HepG2 (cell line): ENCODE data around the gene ATP13A3. TPM values are rescaled to one million over a fixed set of nuclear protein-coding genes. Genes with fewer than 3 reads are reported as not detected.

Experiments
- CENPT ChIP-seq: sonication (generic); formaldehyde crosslinking; IDR thresholded peaks from 2 replicates; pipeline ENCODE4 v1.8.0; 2022; ENCODE audit warnings: low read depth, mild to moderate bottlenecking, moderate library complexity, missing genetic modification reagents
- KAT8 ChIP-seq: IDR thresholded peaks from 2 replicates; pipeline ENCODE4 v1.6.1; 2016; ENCODE audit warnings: missing genetic modification reagents, missing compliant biosample characterization
- MIXL1 ChIP-seq: IDR thresholded peaks from 2 replicates; pipeline ENCODE4 v1.6.1; 2016
- NFKBIZ ChIP-seq: IDR thresholded peaks from 2 replicates; pipeline ENCODE4 v1.6.1; 2018; ENCODE audit warnings: missing genetic modification reagents, missing compliant biosample characterization
- PHF8 ChIP-seq: sonication (generic); formaldehyde crosslinking; IDR thresholded peaks from 2 replicates; pipeline ENCODE4 v1.5.0; 2020; ENCODE audit warnings: missing genetic modification reagents
- SAP130 ChIP-seq: IDR thresholded peaks from 2 replicates; pipeline ENCODE4 v1.6.1; 2016; ENCODE audit warnings: low read depth
- SRSF4 ChIP-seq: fragments of 200-400 bp; formaldehyde crosslinking; IDR thresholded peaks from one replicate; pipeline ENCODE4 v1.6.1; 2018; ENCODE audit warnings: mild to moderate bottlenecking, low read depth, low read length, moderate library complexity; ENCODE audit not compliant: poor library complexity, severe bottlenecking
- SSRP1 ChIP-seq: IDR thresholded peaks from 2 replicates; pipeline ENCODE4 v1.6.1; 2016; ENCODE audit warnings: control low read depth
- ZBTB42 ChIP-seq: sonication (generic); formaldehyde crosslinking; IDR thresholded peaks from 2 replicates; pipeline ENCODE4 v1.5.0; 2020; ENCODE audit warnings: mild to moderate bottlenecking, missing genetic modification reagents
- ZNF253 ChIP-seq: sonication (generic); formaldehyde crosslinking; IDR thresholded peaks from 2 replicates; pipeline ENCODE4 v1.8.0; 2022; ENCODE audit warnings: mild to moderate bottlenecking, missing genetic modification reagents, borderline replicate concordance
- ZNF773 ChIP-seq: sonication (generic); formaldehyde crosslinking; IDR thresholded peaks from 2 replicates; pipeline ENCODE4 v1.4.0; 2020; ENCODE audit warnings: missing genetic modification reagents, borderline replicate concordance
- polyA plus RNA-seq, 8 experiments: library from polyadenylated mRNA; depleted of rRNA in 3 of 8; stranded (reverse) in 7 of 8; unstranded in 1 of 8; fragments of >200 nt; fragmentation: Illumina TruSeq in 4 of 8; extraction: Trizol in 4 of 8; gene quantifications; 2 replicates each; pipeline versions ENCODE4 v1.2.1 to v1.2.3, GENCODE V29; 2011 to 2016; ENCODE audit warnings: low read depth in 4 of 8, missing spikeins in 1 of 8, mixed read lengths in 1 of 8; ENCODE audit not compliant: insufficient read depth in 1 of 8
- total RNA-seq, 5 experiments: library from RNA; depleted of rRNA; stranded (reverse); fragments of >200 nt; fragmentation: Illumina TruSeq; extraction: Trizol; gene quantifications; 2 replicates each; pipeline ENCODE4 v1.2.3, GENCODE V29; 2016; ENCODE audit warnings: low read depth in 1 of 5
- TF ChIP-seq, protein P1 (sequence below): sonication (generic); formaldehyde crosslinking; IDR thresholded peaks from 2 replicates; pipeline ENCODE4 v1.4.0; 2020; ENCODE audit warnings: missing genetic modification reagents
- TF ChIP-seq, protein P2 (sequence below): sonication (generic); formaldehyde crosslinking; IDR thresholded peaks from 2 replicates; pipeline ENCODE4 v1.5.1; 2020; ENCODE audit warnings: missing genetic modification reagents, mild to moderate bottlenecking, borderline replicate concordance
- TF ChIP-seq, protein P3 (sequence below): sonication (generic); formaldehyde crosslinking; IDR thresholded peaks from 2 replicates; pipeline ENCODE4 v1.5.0; 2020; ENCODE audit warnings: mild to moderate bottlenecking, missing genetic modification reagents
- TF ChIP-seq, protein P4 (sequence below): sonication (generic); formaldehyde crosslinking; IDR thresholded peaks from 2 replicates; pipeline ENCODE4 v1.5.1; 2020; ENCODE audit warnings: missing genetic modification reagents, mild to moderate bottlenecking, borderline replicate concordance
- TF ChIP-seq, protein P5 (sequence below): sonication (generic); formaldehyde crosslinking; IDR thresholded peaks from 2 replicates; pipeline ENCODE4 v1.8.0; 2022; ENCODE audit warnings: missing genetic modification reagents, low read depth, mild to moderate bottlenecking, borderline replicate concordance
- TF ChIP-seq, protein P6 (sequence below): sonication (generic); formaldehyde crosslinking; IDR thresholded peaks from 2 replicates; pipeline ENCODE4 v1.4.0; 2020; ENCODE audit warnings: missing genetic modification reagents, borderline replicate concordance
- TF ChIP-seq, protein P7 (sequence below): sonication (generic); formaldehyde crosslinking; conservative IDR thresholded peaks from 2 replicates; pipeline ENCODE4 v1.4.0; 2020; ENCODE audit warnings: mild to moderate bottlenecking, missing genetic modification reagents, moderate library complexity

The ATP13A3 gene
- total and polyA plus RNA-seq, 2 of the 13 experiments (the other 11 are each of a cell fraction or from before 2014, with no cell fraction given) = 44.9 to 80.8 TPM

DNA sequence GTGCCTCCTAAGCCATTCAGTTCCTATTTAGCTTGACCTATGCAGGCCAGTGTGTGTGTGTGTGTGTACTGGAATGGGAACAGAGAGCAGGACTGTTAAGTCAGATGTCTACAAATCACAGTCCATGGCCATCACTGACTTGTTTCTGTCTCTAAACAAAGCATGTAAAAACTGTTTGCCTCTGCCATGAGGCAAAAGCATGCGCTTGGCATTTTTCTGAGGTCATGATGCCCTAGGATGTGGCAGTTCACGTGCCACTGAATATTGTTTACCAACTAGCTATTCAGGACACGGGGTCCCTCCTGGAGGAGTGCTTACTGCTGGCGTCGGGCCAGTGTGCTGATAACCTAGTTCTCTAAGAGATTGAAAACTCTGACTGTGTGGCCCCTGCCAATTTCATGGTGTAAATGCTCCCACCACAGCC is 8.2 kb upstream of the ATP13A3 start (continued):
- TF ChIP-seq, protein P1, sequence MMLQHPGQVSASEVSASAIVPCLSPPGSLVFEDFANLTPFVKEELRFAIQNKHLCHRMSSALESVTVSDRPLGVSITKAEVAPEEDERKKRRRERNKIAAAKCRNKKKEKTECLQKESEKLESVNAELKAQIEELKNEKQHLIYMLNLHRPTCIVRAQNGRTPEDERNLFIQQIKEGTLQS (CRISPR knock-in tag) = 0 out of 2 replicates have a peak, but pooled peaks have one; percentile 25
- TF ChIP-seq SAP130 (CRISPR knock-in tag) (peak; percentile 92), ZNF253 (CRISPR knock-in tag) (no peak), SRSF4 (no peak), ZNF773 (CRISPR knock-in tag) (no peak), MIXL1 (CRISPR knock-in tag) (peak; percentile 86), KAT8 (CRISPR knock-in tag) (0 out of 2 replicates have a peak, but pooled peaks have one; percentile 33), CENPT (CRISPR knock-in tag) (no peak), SSRP1 (CRISPR knock-in tag) (peak; percentile 70), ZBTB42 (CRISPR knock-in tag) (no peak), PHF8 (CRISPR knock-in tag) (no peak), NFKBIZ (CRISPR knock-in tag) (peak; percentile 97)
- TF ChIP-seq, protein P2, sequence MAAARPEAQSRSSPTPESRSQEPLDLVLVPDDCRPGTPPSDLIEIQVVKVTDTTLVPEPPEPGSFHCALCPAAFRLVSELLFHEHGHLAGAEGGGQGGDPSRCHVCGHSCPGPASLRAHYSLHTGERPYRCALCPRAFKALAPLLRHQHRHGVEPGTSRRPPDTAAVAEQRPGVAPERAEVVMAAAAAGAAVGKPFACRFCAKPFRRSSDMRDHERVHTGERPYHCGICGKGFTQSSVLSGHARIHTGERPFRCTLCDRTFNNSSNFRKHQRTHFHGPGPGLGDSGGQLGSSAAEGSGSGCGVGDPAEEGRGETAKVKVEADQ = no peak
- TF ChIP-seq, protein P3, sequence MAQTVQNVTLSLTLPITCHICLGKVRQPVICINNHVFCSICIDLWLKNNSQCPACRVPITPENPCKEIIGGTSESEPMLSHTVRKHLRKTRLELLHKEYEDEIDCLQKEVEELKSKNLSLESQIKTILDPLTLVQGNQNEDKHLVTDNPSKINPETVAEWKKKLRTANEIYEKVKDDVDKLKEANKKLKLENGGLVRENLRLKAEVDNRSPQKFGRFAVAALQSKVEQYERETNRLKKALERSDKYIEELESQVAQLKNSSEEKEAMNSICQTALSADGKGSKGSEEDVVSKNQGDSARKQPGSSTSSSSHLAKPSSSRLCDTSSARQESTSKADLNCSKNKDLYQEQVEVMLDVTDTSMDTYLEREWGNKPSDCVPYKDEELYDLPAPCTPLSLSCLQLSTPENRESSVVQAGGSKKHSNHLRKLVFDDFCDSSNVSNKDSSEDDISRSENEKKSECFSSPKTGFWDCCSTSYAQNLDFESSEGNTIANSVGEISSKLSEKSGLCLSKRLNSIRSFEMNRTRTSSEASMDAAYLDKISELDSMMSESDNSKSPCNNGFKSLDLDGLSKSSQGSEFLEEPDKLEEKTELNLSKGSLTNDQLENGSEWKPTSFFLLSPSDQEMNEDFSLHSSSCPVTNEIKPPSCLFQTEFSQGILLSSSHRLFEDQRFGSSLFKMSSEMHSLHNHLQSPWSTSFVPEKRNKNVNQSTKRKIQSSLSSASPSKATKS (CRISPR knock-in tag) = no peak
- TF ChIP-seq, protein P4, sequence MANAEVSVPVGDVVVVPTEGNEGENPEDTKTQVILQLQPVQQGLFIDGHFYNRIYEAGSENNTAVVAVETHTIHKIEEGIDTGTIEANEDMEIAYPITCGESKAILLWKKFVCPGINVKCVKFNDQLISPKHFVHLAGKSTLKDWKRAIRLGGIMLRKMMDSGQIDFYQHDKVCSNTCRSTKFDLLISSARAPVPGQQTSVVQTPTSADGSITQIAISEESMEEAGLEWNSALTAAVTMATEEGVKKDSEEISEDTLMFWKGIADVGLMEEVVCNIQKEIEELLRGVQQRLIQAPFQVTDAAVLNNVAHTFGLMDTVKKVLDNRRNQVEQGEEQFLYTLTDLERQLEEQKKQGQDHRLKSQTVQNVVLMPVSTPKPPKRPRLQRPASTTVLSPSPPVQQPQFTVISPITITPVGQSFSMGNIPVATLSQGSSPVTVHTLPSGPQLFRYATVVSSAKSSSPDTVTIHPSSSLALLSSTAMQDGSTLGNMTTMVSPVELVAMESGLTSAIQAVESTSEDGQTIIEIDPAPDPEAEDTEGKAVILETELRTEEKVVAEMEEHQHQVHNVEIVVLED = no peak
- TF ChIP-seq, protein P5, sequence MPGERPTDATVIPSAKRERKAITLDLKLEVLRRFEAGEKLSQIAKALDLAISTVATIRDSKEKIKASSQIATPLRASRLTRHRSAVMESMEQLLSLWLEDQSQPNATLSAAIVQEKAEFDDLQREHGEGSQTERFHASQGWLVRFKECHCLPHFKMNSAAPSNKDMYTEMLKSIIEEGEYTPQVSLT = no peak
- TF ChIP-seq, protein P6, sequence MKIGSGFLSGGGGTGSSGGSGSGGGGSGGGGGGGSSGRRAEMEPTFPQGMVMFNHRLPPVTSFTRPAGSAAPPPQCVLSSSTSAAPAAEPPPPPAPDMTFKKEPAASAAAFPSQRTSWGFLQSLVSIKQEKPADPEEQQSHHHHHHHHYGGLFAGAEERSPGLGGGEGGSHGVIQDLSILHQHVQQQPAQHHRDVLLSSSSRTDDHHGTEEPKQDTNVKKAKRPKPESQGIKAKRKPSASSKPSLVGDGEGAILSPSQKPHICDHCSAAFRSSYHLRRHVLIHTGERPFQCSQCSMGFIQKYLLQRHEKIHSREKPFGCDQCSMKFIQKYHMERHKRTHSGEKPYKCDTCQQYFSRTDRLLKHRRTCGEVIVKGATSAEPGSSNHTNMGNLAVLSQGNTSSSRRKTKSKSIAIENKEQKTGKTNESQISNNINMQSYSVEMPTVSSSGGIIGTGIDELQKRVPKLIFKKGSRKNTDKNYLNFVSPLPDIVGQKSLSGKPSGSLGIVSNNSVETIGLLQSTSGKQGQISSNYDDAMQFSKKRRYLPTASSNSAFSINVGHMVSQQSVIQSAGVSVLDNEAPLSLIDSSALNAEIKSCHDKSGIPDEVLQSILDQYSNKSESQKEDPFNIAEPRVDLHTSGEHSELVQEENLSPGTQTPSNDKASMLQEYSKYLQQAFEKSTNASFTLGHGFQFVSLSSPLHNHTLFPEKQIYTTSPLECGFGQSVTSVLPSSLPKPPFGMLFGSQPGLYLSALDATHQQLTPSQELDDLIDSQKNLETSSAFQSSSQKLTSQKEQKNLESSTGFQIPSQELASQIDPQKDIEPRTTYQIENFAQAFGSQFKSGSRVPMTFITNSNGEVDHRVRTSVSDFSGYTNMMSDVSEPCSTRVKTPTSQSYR (CRISPR knock-in tag) = peak; percentile 55; the same call in 1 of the 2 replicates
- TF ChIP-seq, protein P7, sequence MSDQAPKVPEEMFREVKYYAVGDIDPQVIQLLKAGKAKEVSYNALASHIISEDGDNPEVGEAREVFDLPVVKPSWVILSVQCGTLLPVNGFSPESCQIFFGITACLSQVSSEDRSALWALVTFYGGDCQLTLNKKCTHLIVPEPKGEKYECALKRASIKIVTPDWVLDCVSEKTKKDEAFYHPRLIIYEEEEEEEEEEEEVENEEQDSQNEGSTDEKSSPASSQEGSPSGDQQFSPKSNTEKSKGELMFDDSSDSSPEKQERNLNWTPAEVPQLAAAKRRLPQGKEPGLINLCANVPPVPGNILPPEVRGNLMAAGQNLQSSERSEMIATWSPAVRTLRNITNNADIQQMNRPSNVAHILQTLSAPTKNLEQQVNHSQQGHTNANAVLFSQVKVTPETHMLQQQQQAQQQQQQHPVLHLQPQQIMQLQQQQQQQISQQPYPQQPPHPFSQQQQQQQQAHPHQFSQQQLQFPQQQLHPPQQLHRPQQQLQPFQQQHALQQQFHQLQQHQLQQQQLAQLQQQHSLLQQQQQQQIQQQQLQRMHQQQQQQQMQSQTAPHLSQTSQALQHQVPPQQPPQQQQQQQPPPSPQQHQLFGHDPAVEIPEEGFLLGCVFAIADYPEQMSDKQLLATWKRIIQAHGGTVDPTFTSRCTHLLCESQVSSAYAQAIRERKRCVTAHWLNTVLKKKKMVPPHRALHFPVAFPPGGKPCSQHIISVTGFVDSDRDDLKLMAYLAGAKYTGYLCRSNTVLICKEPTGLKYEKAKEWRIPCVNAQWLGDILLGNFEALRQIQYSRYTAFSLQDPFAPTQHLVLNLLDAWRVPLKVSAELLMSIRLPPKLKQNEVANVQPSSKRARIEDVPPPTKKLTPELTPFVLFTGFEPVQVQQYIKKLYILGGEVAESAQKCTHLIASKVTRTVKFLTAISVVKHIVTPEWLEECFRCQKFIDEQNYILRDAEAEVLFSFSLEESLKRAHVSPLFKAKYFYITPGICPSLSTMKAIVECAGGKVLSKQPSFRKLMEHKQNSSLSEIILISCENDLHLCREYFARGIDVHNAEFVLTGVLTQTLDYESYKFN (CRISPR knock-in tag) = peak; percentile 87
